SK-N-SH treated with all-trans-retinoic acid at 6 μM for 48 hours (cell line): ENCODE data around the gene BRME1.

Source experiments
- ATAC-seq: fragments of 200-7000 bp; cut with Tn5 transposase; 3 replicates; pipeline ENCODE4 v1.9.1; 2020; ENCODE audit warnings: mild to moderate bottlenecking, moderate library complexity
- ARNTL ChIP-seq: fragments of 450-650 bp; formaldehyde crosslinking; IDR thresholded peaks from 2 replicates; pipeline ENCODE4 v1.5.0; 2020; ENCODE audit warnings: low read depth, mild to moderate bottlenecking, moderate library complexity, borderline replicate concordance
- BACH2 ChIP-seq: fragments of 250-450 bp; sonication (Bioruptor Pico); IDR thresholded peaks from 2 replicates; pipeline ENCODE4 v1.9.0; 2021; ENCODE audit warnings: mild to moderate bottlenecking, borderline replicate concordance
- CSDC2 ChIP-seq: fragments of 250-450 bp; sonication (Bioruptor Pico); IDR thresholded peaks from 2 replicates; pipeline ENCODE4 v1.5.0; 2020; ENCODE audit warnings: mild to moderate bottlenecking, moderate library complexity
- ESRRG ChIP-seq: fragments of 250-450 bp; sonication (Bioruptor Pico); IDR thresholded peaks from 2 replicates; pipeline ENCODE4 v1.6.1; 2021; ENCODE audit warnings: mild to moderate bottlenecking
- ISL1 ChIP-seq: fragments of 250-450 bp; sonication (Bioruptor Pico); IDR thresholded peaks from 2 replicates; pipeline ENCODE4 v2.1.2; 2022; ENCODE audit warnings: mild to moderate bottlenecking, moderate library complexity
- OSR1 ChIP-seq: fragments of 250-450 bp; sonication (Bioruptor Pico); IDR thresholded peaks from 2 replicates; pipeline ENCODE4 v1.8.0; 2022; ENCODE audit warnings: moderate library complexity, mild to moderate bottlenecking, inconsistent platforms
- PPARA ChIP-seq: fragments of 250-450 bp; sonication (Bioruptor Pico); IDR thresholded peaks from 2 replicates; pipeline ENCODE4 v1.5.0; 2020; ENCODE audit warnings: mild to moderate bottlenecking, borderline replicate concordance
- TCF4 ChIP-seq: fragments of 250-450 bp; sonication (Bioruptor Pico); IDR thresholded peaks from 2 replicates; pipeline ENCODE4 v1.8.0; 2021; ENCODE audit warnings: mild to moderate bottlenecking, moderate library complexity, borderline replicate concordance
- TOX ChIP-seq: fragments of 250-450 bp; sonication (Bioruptor Pico); IDR thresholded peaks from 2 replicates; pipeline ENCODE4 v1.8.0; 2021; ENCODE audit warnings: mild to moderate bottlenecking, moderate library complexity, borderline replicate concordance
- ZC3H10 ChIP-seq: fragments of 250-450 bp; sonication (Bioruptor Pico); IDR thresholded peaks from 2 replicates; pipeline ENCODE4 v1.5.1; 2021; ENCODE audit warnings: mild to moderate bottlenecking, moderate library complexity
- ZFP3 ChIP-seq: fragments of 250-450 bp; sonication (Bioruptor Pico); IDR thresholded peaks from 2 replicates; pipeline ENCODE4 v1.5.0; 2020; ENCODE audit warnings: mild to moderate bottlenecking, moderate library complexity
- ZFP30 ChIP-seq: fragments of 450-650 bp; formaldehyde crosslinking; IDR thresholded peaks from 2 replicates; pipeline ENCODE4 v1.5.0; 2022; ENCODE audit warnings: mild to moderate bottlenecking, moderate library complexity
- ZNF70 ChIP-seq: fragments of 450-650 bp; formaldehyde crosslinking; IDR thresholded peaks from 2 replicates; pipeline ENCODE4 v1.5.0; 2020; ENCODE audit warnings: mild to moderate bottlenecking, moderate library complexity
- ZNF8 ChIP-seq: fragments of 450-650 bp; formaldehyde crosslinking; IDR thresholded peaks from 2 replicates; pipeline ENCODE4 v1.5.0; 2020; ENCODE audit warnings: mild to moderate bottlenecking, moderate library complexity
- TF ChIP-seq, protein P1 (sequence below): fragments of 250-450 bp; sonication (Bioruptor Pico); IDR thresholded peaks from 2 replicates; pipeline ENCODE4 v1.8.0; 2020; ENCODE audit warnings: mild to moderate bottlenecking, moderate library complexity, borderline replicate concordance
- TF ChIP-seq, protein P2 (sequence below): fragments of 250-450 bp; sonication (Bioruptor Pico); IDR thresholded peaks from 2 replicates; pipeline ENCODE4 v1.5.1; 2021; ENCODE audit warnings: mild to moderate bottlenecking, moderate library complexity
- TF ChIP-seq, protein P3 (sequence below): fragments of 250-450 bp; sonication (Bioruptor Pico); IDR thresholded peaks from 2 replicates; pipeline ENCODE4 v1.5.0; 2020; ENCODE audit warnings: mild to moderate bottlenecking, moderate library complexity
- TF ChIP-seq, protein P4 (sequence below): fragments of 250-450 bp; sonication (Bioruptor Pico); IDR thresholded peaks from 2 replicates; pipeline ENCODE4 v1.8.0; 2021; ENCODE audit warnings: low read depth, mild to moderate bottlenecking, moderate library complexity, borderline replicate concordance
- TF ChIP-seq, protein P5 (sequence below): fragments of 250-450 bp; sonication (Bioruptor Pico); IDR thresholded peaks from 2 replicates; pipeline ENCODE4 v1.5.1; 2020; ENCODE audit warnings: low read depth, mild to moderate bottlenecking, moderate library complexity

Gene BRME1

DNA sequence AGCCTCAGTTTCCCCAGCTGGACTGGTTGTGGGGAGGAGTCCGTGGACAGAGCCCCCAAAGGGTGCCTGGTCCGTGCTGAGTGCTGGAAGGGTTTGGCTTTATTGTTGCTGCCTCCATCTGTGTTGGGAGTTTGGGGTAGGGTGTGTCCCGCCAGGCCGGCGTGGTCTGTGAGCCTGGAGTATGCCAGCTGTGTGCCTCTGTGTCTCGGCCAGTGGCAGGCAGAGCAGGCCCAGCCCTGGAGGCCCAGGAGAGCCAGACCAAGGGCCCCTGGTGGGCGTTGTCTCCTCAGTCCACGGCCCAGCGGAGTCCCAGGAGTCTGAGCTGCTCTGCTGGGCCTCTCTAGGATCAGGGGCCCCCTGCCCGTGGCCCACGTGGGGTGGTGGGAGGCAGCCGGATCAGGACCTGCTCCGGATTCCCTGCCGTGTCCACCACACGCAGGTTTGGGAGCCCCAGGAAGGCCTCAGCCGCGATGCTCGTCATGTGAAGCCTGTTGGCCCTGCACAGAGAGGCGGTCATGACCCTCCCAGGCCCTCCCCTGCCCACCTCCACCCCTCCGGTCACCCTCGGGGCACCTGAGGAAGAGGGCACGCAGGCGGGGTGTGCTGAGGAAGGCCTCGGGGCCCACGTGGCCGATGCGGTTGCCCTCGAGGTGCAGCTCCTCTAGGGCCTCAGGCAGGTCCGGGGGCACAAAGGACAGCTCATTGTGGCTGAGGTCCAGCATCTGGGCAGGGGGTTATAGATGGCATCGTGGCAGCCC is 25.7 kb upstream of the BRME1 start:
- ATAC-seq = no peak
- no peak for TF ChIP-seq ARNTL
- TF ChIP-seq CSDC2 = no peak
- TF ChIP-seq ZFP3 (CRISPR knock-in tag) = no peak
- TF ChIP-seq, protein P1, sequence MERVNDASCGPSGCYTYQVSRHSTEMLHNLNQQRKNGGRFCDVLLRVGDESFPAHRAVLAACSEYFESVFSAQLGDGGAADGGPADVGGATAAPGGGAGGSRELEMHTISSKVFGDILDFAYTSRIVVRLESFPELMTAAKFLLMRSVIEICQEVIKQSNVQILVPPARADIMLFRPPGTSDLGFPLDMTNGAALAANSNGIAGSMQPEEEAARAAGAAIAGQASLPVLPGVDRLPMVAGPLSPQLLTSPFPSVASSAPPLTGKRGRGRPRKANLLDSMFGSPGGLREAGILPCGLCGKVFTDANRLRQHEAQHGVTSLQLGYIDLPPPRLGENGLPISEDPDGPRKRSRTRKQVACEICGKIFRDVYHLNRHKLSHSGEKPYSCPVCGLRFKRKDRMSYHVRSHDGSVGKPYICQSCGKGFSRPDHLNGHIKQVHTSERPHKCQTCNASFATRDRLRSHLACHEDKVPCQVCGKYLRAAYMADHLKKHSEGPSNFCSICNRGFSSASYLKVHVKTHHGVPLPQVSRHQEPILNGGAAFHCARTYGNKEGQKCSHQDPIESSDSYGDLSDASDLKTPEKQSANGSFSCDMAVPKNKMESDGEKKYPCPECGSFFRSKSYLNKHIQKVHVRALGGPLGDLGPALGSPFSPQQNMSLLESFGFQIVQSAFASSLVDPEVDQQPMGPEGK (CRISPR knock-in tag) = no peak
- TF ChIP-seq OSR1 (CRISPR knock-in tag) = no peak

DNA sequence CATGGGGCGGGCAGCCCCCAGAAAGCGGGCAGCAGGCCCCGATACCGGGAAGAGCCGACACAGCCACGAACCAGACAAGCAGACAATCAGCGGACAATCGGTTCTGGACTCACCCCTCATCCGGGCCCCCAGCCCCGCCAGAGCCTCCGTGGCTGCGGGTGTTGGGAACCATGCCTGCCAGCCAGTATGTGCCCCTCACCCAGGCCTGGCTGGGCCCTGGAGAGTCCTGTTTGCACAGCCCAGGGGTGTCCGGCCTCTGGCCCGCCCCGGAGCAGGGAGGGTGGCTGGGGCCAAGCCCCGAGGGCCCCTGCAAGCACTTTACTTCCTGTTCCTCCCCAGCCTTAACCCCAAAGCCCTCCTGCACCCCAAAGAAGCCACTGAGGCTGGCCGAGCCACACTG is 24.5 kb upstream of the BRME1 start:
- ATAC-seq = peak; percentile 9; the same call in 2 of the 3 replicates
- TF ChIP-seq ZC3H10 (CRISPR knock-in tag) = no peak
- TF ChIP-seq ZFP3 (CRISPR knock-in tag) = no peak
- no peak for TF ChIP-seq ZNF8 (CRISPR knock-in tag)
- TF ChIP-seq, protein P2, sequence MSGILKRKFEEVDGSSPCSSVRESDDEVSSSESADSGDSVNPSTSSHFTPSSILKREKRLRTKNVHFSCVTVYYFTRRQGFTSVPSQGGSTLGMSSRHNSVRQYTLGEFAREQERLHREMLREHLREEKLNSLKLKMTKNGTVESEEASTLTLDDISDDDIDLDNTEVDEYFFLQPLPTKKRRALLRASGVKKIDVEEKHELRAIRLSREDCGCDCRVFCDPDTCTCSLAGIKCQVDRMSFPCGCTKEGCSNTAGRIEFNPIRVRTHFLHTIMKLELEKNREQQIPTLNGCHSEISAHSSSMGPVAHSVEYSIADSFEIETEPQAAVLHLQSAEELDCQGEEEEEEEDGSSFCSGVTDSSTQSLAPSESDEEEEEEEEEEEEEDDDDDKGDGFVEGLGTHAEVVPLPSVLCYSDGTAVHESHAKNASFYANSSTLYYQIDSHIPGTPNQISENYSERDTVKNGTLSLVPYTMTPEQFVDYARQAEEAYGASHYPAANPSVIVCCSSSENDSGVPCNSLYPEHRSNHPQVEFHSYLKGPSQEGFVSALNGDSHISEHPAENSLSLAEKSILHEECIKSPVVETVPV (CRISPR knock-in tag) = no peak

DNA sequence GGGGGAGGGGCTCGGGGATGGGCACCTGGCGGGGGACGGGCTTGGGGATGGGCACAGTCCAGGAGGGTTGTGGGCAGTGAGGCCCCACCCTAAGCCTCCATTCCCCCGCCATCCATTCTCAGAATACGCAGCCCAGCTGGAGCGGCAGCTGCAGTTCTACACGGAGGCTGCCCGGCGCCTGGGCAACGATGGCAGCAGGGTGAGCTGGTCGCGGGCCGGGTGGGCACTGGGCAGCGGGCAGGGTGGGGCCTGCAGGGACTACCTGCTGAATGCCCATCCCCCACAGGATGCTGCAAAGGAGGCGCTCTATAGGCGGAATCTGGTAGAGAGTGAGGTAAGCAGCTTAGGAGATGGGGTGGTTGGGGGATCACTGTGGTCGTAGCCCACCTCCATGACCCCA is 24.0 kb upstream of the BRME1 start:
- ATAC-seq = peak; percentile 5; the same call in 1 of the 3 replicates
- TF ChIP-seq TOX (CRISPR knock-in tag) (no peak), ISL1 (CRISPR knock-in tag) (no peak), ZNF70 (CRISPR knock-in tag) (no peak), BACH2 (no peak), ZFP30 (no peak), CSDC2 (no peak), PPARA (CRISPR knock-in tag) (no peak), ZNF8 (CRISPR knock-in tag) (no peak), ZFP3 (CRISPR knock-in tag) (no peak), ZC3H10 (CRISPR knock-in tag) (no peak), TCF4 (CRISPR knock-in tag) (no peak), OSR1 (CRISPR knock-in tag) (no peak), ESRRG (CRISPR knock-in tag) (no peak), ARNTL (no peak)
- TF ChIP-seq, protein P3, sequence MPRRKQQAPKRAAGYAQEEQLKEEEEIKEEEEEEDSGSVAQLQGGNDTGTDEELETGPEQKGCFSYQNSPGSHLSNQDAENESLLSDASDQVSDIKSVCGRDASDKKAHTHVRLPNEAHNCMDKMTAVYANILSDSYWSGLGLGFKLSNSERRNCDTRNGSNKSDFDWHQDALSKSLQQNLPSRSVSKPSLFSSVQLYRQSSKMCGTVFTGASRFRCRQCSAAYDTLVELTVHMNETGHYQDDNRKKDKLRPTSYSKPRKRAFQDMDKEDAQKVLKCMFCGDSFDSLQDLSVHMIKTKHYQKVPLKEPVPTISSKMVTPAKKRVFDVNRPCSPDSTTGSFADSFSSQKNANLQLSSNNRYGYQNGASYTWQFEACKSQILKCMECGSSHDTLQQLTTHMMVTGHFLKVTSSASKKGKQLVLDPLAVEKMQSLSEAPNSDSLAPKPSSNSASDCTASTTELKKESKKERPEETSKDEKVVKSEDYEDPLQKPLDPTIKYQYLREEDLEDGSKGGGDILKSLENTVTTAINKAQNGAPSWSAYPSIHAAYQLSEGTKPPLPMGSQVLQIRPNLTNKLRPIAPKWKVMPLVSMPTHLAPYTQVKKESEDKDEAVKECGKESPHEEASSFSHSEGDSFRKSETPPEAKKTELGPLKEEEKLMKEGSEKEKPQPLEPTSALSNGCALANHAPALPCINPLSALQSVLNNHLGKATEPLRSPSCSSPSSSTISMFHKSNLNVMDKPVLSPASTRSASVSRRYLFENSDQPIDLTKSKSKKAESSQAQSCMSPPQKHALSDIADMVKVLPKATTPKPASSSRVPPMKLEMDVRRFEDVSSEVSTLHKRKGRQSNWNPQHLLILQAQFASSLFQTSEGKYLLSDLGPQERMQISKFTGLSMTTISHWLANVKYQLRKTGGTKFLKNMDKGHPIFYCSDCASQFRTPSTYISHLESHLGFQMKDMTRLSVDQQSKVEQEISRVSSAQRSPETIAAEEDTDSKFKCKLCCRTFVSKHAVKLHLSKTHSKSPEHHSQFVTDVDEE (CRISPR knock-in tag) = no peak
- TF ChIP-seq, protein P1 (CRISPR knock-in tag) = no peak
- TF ChIP-seq, protein P4, sequence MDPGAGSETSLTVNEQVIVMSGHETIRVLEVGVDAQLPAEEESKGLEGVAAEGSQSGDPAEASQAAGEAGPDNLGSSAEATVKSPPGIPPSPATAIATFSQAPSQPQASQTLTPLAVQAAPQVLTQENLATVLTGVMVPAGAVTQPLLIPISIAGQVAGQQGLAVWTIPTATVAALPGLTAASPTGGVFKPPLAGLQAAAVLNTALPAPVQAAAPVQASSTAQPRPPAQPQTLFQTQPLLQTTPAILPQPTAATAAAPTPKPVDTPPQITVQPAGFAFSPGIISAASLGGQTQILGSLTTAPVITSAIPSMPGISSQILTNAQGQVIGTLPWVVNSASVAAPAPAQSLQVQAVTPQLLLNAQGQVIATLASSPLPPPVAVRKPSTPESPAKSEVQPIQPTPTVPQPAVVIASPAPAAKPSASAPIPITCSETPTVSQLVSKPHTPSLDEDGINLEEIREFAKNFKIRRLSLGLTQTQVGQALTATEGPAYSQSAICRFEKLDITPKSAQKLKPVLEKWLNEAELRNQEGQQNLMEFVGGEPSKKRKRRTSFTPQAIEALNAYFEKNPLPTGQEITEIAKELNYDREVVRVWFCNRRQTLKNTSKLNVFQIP = no peak
- TF ChIP-seq, protein P2 (CRISPR knock-in tag) = no peak
- TF ChIP-seq, protein P5, sequence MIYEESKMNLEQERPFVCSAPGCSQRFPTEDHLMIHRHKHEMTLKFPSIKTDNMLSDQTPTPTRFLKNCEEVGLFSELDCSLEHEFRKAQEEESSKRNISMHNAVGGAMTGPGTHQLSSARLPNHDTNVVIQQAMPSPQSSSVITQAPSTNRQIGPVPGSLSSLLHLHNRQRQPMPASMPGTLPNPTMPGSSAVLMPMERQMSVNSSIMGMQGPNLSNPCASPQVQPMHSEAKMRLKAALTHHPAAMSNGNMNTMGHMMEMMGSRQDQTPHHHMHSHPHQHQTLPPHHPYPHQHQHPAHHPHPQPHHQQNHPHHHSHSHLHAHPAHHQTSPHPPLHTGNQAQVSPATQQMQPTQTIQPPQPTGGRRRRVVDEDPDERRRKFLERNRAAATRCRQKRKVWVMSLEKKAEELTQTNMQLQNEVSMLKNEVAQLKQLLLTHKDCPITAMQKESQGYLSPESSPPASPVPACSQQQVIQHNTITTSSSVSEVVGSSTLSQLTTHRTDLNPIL (CRISPR knock-in tag) = no peak
- TF ChIP-seq, all 23 proteins: peak for 0
